AG10803 (cell line): ENCODE measurements around the gene MS4A15.

Experiments used
- DNase-seq: peaks from one replicate; pipeline ENCODE4 v3.0.0; 2010; ENCODE audit warnings: low read depth
- H3K4me3 ChIP-seq: 2 replicates; pipeline ENCODE4 v1.5.1; 2011; ENCODE audit warnings: mild to moderate bottlenecking, low read length, control low read depth
- TF ChIP-seq, protein P1 (sequence below): conservative IDR thresholded peaks from 2 replicates; pipeline ENCODE4 v1.5.1; 2011; ENCODE audit warnings: mild to moderate bottlenecking, low read length, control low read depth, inconsistent platforms

The MS4A15 gene

DNA sequence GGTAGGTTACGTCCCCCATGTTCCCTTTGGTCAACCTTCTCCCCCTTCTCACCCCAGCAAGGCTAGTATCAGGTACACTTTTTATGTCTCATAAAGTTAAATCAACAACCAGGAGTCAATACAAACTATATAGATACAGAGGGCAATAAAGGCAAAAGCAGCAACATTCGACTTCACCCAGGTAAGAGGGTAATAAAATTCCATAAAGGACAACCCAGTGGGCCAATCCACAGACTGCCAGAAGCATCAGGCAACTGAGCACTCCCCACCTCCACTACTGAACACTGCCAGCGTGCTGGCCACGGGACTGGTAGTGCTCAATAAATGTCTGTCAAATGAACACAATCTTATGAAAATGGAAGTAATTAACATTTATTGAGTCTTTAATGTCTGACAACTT, 37.3 kb upstream of the MS4A15 start:
- no peak for DNase-seq
- TF ChIP-seq, protein P1, sequence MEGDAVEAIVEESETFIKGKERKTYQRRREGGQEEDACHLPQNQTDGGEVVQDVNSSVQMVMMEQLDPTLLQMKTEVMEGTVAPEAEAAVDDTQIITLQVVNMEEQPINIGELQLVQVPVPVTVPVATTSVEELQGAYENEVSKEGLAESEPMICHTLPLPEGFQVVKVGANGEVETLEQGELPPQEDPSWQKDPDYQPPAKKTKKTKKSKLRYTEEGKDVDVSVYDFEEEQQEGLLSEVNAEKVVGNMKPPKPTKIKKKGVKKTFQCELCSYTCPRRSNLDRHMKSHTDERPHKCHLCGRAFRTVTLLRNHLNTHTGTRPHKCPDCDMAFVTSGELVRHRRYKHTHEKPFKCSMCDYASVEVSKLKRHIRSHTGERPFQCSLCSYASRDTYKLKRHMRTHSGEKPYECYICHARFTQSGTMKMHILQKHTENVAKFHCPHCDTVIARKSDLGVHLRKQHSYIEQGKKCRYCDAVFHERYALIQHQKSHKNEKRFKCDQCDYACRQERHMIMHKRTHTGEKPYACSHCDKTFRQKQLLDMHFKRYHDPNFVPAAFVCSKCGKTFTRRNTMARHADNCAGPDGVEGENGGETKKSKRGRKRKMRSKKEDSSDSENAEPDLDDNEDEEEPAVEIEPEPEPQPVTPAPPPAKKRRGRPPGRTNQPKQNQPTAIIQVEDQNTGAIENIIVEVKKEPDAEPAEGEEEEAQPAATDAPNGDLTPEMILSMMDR, result no peak
- H3K4me3 ChIP-seq, result no peak overlapping the region

DNA sequence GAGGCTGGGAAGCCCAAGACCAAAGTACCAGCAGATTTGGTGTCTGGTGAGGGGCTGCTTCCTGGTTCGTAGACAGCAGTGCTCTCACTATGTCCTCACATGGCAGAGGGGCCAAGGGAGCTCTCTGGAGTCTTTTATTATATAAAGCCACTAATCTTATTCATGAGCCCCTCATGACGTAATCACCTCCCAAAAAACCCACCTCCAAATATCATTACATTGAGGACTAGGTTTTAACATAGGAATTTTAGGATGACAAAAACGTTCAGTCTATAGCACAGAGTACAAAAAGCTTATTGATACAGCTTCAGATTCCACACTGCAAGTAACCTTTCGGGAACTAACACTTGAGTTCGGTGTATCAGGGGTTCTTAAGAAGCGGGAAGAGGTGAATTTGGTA, 36.2 kb upstream of the MS4A15 start:
- no peak for DNase-seq
- no peak overlapping the region for H3K4me3 ChIP-seq
- TF ChIP-seq, protein P1, result no peak

DNA sequence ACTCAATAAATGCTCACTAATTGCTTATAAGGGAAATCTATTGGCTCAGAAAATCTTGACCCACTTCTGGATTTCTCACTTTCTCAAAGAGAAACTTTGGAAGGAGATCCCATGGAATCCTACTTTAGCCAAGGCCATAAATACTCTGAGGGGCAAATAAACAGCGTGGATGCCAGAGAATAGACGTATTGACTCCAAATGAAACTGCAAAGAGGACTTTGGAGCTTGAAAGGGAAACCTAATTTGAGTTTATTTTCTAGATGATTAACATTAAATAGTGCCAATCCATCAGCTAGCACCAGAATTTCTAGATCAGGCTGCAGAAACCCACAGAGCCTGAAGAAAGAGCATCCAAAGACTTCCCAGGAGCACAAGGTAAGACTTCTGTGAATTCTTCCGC, 32.2 kb upstream of the MS4A15 start, which contains the start of gene MS4A18:
Gene MS4A18, plus strand, starts transcription at position 301 of the 400 bp plus-strand sequence.
- H3K4me3 ChIP-seq, result no peak within 1 kb of the TSS
- TF ChIP-seq, protein P1, result no peak
- no peak for DNase-seq

DNA sequence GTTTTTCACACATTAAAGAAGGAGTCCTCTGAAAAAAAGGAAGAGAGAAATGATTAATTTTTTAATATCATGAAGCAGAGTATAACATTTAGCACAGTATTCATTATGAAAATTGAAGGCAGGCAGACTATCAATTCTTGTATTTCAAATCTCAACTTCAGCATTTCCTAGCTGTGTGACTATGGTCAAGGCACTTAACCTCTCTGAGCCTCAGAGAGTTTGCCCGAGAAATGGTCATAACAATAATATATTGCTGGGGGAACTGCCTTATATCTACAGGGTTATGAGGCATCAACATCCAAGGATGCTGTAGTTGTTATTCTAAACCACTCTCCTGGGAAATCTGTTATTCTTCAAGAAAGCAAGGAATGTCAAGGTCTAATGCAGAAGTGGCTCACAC, 31.1 kb upstream of the MS4A15 start:
- H3K4me3 ChIP-seq, result no peak overlapping the region
- DNase-seq, result no peak
- TF ChIP-seq, protein P1, result no peak

DNA sequence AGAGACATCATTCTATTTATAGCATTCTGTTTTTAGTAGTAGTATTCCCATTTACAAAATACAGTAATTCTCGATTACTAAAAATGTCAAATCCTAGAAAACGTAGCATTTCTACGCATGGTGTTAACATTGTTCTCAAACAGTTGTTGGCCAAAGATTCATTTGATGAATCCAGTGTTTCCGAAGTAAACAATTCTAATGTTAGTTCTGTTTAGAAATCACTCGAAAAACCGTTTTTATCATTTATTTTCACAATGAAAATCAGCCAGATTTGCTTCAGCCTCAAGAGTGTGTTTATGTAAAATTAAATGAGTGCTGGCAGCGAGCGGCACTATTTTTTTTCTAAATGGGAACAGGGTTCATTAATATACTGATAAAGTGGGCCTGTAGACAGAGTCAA, 25.1 kb upstream of the MS4A15 start:
- no peak overlapping the region for H3K4me3 ChIP-seq
- no peak for DNase-seq
- TF ChIP-seq, protein P1, result no peak

DNA sequence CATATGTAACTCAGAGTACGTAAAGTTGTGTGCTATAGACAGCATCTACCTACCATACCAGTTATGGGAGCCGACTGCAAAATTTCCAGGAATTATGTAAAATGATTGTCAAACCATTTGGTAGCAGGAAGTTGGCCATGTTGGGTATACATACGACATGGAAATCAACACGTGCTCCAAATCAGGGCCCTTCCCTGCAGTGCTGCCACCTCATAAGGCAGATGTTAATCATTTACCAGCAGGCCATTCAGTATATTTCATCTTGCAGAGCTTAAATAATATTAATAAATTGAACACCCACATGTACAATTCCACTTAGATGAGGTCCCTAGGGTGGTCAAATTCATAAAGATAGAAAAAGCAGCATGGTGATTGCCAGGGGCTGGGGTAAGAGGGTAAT, 22.4 kb upstream of the MS4A15 start:
- TF ChIP-seq, protein P1, result no peak

DNA sequence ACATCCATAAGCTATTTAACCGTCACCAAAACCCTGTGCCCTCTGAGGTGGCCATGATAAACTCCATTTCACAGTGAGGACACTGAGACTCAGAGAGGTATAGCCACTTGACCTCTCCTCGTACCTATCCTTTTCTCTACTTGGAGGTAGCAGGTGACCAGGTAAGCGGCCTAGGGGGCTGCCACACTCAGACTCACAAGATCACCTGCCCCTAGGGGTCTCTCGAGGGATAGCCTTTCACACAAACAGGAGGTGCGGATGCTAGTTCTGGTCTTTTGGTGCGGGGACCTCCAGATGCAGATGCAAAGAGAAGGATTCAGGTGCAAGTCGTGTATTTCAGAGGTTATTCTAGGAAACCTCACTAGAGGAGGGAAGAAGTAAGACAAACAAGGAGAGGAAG, 17.6 kb upstream of the MS4A15 start:
- TF ChIP-seq, protein P1, result no peak
- no peak for DNase-seq
- no peak overlapping the region for H3K4me3 ChIP-seq

More for the DNA sequence above, 22.4 kb upstream of the MS4A15 start:
- no peak overlapping the region for H3K4me3 ChIP-seq
- no peak for DNase-seq
